ENCODE data around the gene LACTB.

DNA sequence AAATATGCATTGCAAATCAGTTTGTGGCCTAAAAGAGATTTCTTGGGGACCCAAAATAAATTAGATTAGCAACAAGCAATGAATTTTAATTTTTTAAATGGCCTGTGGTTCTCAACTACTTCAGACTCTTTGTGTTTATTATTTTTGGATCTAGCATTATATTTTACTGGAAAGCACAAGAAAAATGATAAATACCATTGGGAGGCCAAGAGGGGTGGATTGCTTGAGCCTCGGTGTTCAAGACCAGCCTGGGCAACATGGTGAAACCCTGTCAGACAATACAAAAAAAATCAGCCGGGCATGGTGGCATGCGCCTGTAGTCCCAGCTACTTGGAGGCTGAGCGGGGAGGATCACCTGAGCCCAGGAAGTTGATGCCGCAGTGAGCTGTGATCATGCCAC is 13.6 kb downstream of the LACTB start:
- TF ChIP-seq, protein P1, sequence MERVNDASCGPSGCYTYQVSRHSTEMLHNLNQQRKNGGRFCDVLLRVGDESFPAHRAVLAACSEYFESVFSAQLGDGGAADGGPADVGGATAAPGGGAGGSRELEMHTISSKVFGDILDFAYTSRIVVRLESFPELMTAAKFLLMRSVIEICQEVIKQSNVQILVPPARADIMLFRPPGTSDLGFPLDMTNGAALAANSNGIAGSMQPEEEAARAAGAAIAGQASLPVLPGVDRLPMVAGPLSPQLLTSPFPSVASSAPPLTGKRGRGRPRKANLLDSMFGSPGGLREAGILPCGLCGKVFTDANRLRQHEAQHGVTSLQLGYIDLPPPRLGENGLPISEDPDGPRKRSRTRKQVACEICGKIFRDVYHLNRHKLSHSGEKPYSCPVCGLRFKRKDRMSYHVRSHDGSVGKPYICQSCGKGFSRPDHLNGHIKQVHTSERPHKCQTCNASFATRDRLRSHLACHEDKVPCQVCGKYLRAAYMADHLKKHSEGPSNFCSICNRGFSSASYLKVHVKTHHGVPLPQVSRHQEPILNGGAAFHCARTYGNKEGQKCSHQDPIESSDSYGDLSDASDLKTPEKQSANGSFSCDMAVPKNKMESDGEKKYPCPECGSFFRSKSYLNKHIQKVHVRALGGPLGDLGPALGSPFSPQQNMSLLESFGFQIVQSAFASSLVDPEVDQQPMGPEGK (CRISPR knock-in tag; IDR thresholded peaks at IDR 0.05; ENCODE audit: borderline replicate concordance): no peak
- TF ChIP-seq, protein P2, sequence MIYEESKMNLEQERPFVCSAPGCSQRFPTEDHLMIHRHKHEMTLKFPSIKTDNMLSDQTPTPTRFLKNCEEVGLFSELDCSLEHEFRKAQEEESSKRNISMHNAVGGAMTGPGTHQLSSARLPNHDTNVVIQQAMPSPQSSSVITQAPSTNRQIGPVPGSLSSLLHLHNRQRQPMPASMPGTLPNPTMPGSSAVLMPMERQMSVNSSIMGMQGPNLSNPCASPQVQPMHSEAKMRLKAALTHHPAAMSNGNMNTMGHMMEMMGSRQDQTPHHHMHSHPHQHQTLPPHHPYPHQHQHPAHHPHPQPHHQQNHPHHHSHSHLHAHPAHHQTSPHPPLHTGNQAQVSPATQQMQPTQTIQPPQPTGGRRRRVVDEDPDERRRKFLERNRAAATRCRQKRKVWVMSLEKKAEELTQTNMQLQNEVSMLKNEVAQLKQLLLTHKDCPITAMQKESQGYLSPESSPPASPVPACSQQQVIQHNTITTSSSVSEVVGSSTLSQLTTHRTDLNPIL (CRISPR knock-in tag; IDR thresholded peaks at IDR 0.05; ENCODE audit: low read depth): no peak

All from SK-N-SH treated with all-trans-retinoic acid at 6 μM for 48 hours (cell line).